IPS DF 19.7 (cell line): ENCODE data around the gene NKX2-2.

Experiments used
- DNase-seq: peaks from one replicate; pipeline ENCODE4 v3.0.0-alpha.2; 2013; ENCODE audit warnings: low read depth, low spot score

The NKX2-2 gene

DNA sequence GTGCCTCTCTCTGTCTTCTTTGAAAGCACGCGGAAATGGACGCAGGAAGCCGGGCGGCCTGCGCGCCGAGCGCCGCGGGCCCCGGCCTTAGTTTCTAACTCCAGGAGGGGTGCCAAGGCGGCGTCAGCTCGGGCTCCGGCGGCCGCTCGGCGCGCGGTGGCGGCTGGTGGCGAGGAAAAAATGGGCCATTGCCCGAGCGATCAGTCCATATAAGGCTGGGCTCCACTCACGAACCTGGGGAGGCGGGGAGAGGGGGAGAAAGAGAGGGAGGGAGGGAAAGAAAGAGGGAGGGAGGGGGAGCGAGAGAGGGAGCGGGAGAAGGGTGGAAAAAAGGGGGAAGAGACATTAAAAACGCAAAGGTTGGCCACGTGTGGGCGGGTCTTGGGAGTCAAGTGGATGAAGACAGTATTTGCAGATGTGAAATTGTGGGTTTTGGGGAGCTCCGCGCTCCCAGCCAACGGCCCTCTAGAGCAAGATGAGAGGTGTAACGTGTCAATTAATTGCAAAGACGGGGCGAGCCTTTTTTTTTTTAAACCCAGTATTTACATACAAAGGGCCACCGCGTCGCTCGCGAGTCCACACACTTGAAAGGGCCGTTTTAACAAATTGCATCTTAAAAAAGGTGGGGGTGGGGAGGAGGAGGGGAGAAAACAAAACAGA is at the start of gene NKX2-2:
Gene NKX2-2 (minus strand): TSS at position 184 of the 660 bp plus-strand sequence. CDS start 395 bp downstream, outside the sequence.
- no peak for DNase-seq

DNA sequence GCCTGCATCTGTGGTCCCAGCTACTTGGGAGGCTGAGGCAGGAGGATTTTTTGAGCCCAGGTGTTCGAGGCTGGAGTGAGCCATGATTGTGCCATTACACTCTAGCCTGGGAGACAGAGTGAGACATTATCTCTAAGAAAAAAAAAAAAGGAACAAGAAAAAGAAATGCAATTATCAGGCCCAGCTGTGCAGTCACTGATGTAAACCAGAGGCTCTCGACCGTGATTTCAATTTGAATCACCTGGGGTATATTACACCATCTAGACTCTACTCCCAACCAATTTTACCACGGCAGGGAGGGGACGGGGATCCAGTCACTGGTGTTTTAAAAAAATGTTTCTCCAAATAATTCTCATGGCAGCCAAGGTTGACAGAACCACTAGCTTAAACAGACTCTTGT is 48.8 kb upstream of the NKX2-2 start:
- DNase-seq, result no peak

DNA sequence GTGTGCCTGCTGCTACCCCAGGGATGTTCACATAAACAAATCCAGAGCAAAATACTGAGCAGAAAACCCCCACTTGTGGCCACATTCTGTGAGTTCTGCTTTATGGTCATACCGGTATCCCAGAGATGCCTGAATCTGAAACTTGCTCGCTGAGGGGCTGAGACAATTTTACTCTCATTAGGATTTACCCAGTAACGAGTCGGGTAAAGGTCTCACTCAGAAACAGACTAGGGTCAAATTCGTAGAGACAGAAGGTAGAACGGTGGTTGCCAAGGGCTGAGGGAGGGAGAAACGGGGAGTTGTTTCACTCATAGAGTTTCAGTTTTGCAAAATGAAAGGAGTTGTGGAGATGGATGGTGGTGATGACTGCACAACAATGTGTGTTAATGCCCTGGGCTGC is 45.4 kb upstream of the NKX2-2 start:
- no peak for DNase-seq

DNA sequence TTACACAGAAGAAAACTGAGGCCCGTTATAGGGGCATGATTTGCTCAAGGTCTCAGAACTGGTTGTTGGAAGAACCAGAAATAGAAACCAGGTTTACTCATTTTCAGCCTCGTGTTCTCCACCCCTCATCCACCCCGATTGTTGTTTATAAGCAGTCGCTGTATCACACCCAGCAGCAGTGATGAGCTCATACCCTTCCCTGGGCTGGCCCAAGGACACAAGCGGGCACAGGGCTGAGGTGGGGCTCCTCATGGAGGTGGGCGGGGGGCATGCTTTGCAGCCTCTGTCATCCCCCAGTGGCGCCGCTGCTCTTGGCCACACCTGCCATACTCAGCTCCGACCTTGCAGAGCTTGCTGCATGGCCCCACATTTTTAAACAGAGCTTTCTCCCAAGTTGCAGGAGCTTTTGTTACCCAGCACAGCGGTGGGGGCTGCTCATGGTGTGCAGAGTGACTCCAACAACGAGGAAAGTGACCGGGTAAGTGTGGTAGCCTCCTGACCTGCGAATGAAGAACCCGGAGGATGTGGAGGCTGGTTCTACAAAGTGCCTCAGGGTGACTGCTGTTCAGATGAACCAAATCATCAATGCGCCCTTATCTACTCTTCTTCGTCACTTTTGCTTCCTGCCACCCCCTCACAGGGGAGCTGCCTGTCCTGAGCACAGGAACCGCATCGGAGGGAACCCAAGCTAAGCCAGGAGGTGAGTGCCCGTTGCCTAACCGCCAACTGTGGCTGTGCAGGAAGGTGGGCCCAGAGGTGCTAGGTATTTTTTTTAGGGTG is 43.6 kb upstream of the NKX2-2 start:
- DNase-seq, result no peak

DNA sequence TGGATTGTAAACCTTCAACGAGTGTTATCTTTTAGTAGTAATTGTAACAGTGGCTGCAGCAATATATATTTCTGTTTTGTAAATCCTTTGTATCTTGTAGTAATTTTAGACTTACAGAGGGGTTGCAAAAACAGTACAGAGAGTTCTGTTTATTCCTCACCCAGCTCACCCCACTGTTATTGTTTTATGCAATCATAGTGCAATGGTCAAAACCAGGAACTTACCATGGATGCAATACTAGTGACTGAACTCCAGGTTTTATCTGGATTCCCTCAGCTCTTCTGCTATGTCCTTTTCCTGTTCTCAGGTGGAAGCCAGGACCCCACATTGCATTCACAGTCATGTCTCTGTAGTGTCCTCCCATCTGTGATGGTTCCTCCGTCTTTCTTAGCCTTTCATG is 42.5 kb upstream of the NKX2-2 start:
- no peak for DNase-seq

DNA sequence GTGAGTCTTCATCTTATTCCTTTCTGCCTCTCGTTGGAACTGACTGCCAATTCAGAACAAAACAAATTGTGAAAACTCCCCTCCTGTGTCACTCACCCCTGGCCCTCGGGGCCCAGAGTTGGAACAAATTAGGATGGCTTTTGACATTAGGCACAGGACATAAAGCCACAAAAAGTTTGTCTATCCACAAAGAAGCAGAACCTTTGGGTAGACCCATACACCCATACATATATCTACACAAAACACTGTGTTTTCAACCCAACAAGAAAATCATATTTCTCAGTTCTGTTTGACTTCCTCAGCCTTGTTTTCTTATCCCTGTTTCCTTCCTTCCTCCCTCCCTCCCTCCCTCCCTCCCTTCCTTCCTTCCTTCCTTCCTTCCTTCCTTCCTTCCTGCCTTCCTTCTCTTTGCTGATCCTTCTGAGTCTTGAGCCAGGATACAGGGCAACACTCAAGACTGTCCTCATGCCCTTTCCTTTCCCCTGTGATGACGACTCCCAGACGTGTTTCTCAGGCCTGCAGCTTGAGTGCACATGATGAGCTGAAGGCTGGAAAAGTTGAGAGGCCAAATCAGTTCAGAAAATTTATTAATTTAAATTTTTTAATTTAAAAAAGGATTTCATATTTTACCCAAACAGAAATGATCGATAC is 41.7 kb upstream of the NKX2-2 start:
- no peak for DNase-seq

DNA sequence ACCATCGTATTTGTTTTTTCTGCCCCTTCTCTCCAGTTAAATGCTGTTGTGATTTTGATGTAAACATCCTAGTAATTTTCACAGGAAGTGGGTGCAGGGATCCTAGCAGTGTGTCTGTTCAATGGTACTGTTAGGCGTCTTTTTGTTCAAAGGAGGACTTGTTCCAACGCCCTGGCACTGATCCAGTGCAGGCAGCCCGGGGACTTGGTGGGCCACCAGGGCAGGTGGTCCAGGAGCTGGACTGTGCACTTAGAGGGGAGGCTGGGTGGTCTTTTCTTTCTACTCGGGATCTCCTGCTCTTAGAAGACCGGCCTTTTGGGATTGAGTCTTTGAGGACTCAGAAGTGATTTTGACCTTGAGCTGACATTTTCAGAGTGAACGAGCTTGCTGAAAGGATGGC is 41.1 kb upstream of the NKX2-2 start:
- DNase-seq, result no peak

DNA sequence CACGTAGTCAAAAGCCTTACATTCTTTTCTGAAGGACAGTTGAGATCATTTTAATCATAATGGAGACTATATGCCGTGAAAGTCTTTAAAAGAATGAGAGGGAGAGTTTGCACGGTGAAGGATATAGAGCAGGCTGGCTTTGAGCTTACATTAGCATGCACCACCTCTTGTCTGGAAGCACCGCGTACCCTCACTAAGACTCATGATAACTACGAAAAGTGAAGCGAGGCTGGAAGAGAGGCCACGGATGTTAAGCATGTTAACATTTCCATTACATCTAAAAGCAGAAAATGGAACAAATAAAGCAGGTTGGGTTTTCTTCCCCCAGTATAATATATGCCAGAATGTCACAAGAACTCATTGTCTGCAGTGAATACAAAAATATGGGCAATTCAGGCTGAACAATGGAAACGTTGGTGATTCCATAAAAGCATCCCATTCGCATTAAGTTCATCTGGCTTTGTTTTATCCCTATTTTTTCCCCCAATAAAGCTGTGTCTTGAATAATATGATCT is 40.6 kb upstream of the NKX2-2 start:
- no peak for DNase-seq

DNA sequence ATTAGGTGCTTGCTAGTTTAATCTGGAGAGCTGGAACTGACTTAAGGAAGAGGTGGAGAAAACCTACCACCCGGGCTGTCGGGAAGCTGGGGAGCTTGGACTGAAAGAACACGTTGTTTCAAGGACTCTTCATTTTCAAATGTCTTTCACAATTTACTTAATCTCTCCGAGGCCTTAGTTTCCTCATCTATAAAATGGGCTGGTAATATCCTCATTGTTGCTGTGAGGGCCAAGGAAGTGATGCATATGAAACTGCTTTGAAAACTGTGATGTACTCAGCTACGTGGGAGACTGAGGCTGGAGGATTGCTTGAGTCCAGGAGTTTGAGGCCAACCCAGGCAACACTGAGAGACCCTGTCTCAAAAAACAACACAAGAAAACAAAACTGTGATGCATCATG is 36.7 kb upstream of the NKX2-2 start:
- DNase-seq, result no peak

DNA sequence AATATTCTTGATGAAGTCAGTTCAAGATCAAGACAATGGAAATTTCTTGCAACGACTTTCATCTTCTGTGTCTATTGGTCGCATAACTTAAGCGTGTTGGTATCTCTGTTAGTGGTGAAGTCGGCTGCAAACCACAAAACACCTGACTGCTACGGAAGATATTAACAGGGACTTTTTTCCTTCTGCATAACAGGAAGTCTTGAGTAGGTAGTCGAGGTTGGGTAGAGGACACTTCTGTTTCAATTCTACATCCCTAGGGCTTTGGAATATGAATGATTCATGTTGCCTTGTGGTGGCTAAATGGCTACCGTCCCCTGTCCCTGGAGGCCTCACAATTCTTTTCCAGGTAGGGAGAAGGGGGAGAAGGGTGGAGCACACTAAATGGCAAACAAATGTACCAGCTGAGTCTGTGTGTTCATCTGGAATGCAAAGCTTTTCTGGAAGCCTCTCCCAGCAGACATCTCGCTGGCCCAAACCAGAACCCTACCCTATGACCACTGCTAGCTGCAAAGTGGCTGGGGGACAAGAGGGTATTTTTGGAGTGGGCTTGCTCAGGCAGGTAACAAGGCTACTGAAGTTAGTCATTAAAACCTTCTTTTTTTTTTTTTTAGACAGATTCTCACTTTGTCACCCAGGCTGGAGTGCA is 34.6 kb upstream of the NKX2-2 start:
- no peak for DNase-seq

DNA sequence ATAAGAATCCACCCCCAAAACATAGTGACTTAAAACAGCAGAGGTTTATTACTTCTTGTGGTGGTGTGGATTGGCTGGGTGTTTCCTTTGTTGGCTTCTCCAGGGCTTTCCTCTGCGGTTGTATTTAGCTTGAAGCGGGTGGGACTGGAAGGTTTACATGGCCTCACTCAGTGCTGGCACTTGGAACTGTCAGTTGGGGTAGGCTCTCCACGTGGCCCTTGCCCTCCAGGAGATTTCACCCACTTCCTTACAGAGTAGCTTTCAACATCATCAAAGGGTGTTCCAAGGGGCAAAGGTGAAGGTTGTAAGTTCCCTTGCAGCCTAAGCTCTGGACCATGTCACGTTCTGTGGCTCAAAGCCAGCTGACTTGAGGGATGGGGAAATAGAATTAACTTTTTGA is 32.5 kb upstream of the NKX2-2 start:
- DNase-seq, result no peak

DNA sequence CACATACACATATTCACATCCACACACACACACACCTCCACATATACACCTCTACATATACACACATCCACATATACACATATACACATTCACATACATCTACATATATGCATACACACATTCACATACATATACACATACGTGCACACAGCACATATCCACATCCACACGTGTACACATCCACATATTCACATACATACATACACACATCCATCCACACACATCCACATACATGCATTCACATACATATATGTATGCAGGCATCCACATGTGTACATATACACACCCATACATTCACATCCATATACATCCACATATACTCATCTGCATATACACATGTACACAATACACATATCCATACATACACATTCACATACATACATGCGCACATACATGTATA is 25.6 kb upstream of the NKX2-2 start:
- no peak for DNase-seq

DNA sequence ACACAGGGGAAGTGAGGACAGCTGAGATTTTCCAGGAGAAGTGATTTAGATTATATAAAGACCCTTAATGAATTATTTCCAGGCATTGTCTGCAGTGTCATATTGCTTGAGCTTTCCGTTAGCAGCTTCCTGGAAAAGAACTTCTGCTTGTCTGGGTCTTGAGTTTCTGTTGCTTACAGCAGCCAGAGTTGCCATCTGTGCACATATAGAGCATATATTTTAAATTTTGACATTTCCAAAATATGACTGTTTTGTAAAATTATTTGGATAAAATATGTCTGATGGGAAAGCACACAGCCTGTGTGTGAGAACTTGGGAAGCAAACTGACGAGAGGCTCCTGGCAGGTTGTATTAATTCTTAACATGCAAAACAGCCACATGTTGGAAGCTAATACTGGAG is 21.0 kb upstream of the NKX2-2 start:
- no peak for DNase-seq

DNA sequence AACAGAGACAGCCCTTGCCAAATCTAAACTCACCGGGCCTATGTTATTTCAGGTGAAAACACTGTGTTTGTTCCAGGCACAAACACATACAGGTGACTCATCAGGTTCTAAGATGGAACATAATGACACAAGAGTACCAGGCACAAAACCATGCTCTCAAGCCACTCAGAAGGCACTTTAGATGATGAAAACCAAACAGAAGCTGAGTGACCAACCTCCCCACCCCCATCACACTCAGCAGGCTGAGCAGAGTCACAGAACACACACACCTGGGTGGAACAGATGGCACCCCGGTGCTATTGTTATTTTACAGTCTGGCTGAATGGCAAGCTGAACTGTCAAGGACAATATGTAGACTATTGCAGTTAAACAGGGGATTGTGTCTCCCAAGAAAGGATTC is 20.6 kb upstream of the NKX2-2 start:
- no peak for DNase-seq

DNA sequence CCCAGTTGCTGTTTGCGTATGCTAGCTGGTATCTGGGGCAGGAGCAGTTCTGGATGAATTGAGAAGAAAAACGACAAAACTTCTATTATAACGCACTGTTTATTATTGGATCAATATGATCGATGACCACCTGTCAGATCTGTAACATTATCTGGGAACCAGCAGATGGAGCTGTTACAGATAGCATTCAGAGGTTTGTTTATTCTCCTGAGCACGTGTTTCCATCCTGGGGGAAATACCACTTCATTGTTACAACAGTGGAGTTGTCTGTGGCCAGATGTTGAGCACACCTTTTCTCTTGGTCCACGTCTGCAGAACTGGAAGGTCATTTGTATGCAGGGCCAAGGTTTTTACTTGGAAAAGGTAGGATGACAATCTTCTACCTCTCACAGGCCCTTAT is 16.0 kb upstream of the NKX2-2 start:
- no peak for DNase-seq

DNA sequence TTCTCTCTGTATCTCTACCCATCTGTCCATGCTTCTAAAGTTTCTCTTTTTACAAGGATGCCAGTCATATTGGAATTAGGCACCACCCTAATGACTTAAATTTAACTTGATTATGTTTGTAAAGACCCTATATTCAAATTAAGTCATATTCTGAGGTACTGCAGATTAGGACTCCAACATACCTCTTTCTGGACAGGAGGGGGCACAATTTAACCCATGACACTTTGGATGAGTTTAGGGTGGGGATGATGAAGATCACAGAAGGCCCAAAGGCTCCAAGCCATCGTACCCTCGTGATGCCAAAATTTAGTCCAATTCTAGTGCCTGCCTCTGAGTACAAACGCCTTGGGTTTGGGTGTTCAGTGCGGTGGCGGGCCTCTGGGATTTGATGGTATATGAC is 15.0 kb upstream of the NKX2-2 start:
- no peak for DNase-seq

DNA sequence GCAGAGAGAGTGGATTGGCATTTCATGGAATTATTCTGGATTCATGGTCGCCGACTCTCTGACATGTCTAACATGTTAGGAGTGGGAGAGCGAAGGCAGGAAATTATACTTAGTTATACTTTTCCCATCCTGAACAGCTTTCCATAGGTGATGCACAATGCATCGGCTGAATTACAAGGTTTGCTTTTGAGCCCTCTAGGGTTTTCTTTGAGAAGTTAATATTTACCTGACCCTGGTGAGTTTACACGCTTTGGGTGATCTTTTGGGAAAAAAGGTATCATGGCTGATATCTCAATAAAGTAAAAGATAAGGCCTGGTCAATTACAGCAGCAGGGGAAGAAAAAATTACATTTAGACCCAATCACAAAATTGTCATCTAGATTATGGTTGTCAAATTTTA is 14.0 kb upstream of the NKX2-2 start:
- DNase-seq, result no peak

DNA sequence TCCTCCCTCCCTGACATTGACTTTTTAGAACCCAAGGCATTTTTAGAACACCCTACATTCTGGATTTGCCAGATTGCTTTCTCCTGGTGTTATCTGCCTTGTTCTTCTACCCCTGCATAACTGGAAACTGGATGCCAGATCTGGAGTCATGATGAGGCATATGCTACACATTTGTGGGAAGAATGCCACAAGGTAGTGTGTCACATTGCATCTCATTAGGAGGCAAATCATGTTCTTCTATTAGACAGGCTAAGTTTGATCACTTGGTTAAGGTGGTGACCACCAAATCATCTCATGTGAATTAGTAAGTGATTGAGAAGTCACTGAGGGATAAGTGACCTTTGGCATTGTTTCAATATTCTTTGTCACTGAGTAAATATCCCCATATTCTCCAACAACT is 12.9 kb upstream of the NKX2-2 start:
- no peak for DNase-seq

DNA sequence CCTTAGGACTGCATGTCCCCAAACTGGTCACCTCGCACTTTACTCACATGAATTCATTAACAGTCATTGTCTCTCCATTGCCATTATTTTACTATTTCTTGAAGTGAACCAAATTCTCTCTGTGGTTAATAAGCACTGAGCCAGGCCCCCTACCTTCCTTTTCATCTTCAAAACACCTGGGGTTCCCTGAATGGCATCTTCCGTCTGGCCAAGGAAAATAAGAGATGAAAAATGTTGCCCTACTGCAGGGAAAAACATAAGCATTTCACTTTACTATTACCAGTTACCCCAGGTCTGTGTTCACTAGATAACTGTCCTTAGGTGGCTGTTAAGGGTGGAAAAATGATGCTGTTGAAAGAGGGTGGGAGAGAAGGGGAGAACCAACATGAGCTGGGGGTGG is 10.0 kb upstream of the NKX2-2 start:
- no peak for DNase-seq

DNA sequence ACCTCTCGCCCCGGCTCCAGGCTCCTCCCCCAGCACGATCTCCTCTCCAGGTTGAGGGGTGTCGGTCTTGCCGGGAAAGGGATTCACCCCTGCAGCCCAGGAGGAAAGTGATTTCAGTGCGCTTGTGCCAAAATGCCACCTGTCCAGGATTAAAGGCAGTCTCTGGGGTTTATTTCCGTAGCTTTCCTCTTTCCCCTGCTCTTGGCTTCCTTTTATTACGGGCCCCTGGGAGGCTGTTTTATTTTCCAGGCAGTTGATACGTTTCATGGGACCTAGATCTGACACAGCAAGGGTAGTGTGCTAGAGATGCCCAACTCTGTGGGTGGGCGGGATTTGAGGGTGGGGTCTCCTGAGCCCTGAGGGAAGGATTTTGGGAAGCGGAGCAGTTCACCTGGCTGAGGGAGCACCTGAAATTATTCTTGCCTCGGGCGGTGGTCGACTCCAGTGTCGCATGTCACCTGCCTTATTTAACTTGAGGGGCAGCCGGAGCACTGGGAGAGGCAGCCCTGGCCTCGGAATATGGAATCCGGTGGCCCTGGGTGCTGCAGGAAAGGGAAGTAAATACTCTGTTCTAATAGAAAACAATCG is 9.5 kb upstream of the NKX2-2 start:
- no peak for DNase-seq

DNA sequence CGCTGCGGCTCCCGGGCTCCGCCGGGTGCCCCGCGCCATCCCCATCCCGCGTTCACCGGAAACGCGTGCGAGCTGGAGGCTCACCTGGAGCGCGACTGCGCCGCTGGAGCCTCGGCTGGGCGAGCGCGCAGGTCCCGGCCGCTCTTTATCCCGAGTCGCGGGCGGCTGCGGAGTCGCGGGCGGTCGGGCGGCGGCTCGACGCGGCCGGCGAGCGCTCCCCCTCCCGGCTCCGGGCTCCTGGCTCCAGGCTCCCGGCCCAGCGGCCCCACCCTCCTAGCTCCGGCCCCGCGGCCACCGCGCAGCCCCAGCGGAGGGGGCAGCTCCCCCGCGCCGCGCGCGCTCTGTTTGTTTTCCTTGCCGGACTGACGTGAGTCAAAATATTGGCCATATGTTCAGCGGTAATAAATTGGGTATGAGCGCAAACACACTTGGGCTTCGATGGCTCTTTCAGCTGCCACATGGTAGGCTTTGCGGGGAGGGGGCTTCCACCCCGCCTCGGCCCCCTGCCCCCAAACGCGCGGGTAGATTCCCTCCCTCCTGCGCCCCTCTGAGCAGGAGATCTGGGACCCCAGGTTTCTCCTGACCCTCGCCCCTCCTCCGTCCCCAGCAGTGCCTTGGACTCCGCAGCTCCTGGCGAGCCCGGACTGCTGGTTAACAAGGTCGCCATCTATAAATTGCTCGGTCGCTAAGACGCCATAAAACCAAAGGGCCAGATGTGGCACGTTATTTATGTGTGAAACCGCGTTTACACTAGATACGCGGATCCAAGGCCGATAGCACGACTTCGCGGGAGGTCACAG is 8.8 kb upstream of the NKX2-2 start:
- no peak for DNase-seq
